B cell (primary cell): ENCODE measurements around the gene PKDREJ.

Experiments used
- EZH2 ChIP-seq: IDR thresholded peaks from 2 replicates; pipeline ENCODE4 v1.6.1; 2012; ENCODE audit warnings: borderline replicate concordance, low read depth, mild to moderate bottlenecking, moderate library complexity, low read length; ENCODE audit not compliant: insufficient read depth, poor library complexity, severe bottlenecking
- TF ChIP-seq, protein P1 (sequence below): fragments of 200-600 bp; IDR thresholded peaks from one replicate; pipeline ENCODE4 v1.8.0; 2022; ENCODE audit warnings: antibody characterized with exemption, mild to moderate bottlenecking

DNA sequence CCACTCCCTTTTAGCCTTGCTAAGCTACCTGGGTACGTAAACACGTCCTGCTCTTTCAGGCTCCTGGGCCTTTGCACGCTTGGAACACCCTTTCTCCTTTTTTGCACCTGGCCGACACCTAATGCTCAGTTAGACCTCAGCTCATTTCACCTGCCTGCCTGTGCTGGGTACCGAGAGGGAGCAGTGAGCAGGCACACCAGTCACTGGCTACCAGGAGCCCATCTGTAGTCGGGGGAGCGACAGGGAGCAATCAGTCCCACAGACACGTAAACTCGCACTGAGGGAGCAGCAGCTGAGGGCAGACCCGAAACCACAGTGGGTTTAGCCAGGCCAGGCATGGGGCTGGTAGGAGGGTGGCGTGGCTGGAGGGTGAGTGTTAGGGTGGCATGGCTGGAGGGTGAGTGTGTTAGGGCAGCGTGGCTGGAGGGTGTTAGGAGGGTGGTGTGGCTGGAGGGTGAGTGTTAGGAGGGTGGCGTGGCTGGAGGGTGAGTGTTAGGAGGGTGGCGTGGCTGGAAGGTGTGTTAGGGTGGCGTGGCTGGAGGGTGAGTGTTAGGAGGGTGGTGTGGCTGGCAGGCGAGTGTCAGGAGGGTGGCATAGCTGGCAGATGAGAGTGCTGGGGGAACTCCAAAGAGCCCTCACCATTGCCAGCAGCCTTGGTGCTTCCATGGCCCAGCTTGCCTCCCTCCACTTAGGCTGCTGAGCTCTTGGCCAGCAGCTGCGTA is 27.1 kb upstream of the PKDREJ start:
- TF ChIP-seq, protein P1, sequence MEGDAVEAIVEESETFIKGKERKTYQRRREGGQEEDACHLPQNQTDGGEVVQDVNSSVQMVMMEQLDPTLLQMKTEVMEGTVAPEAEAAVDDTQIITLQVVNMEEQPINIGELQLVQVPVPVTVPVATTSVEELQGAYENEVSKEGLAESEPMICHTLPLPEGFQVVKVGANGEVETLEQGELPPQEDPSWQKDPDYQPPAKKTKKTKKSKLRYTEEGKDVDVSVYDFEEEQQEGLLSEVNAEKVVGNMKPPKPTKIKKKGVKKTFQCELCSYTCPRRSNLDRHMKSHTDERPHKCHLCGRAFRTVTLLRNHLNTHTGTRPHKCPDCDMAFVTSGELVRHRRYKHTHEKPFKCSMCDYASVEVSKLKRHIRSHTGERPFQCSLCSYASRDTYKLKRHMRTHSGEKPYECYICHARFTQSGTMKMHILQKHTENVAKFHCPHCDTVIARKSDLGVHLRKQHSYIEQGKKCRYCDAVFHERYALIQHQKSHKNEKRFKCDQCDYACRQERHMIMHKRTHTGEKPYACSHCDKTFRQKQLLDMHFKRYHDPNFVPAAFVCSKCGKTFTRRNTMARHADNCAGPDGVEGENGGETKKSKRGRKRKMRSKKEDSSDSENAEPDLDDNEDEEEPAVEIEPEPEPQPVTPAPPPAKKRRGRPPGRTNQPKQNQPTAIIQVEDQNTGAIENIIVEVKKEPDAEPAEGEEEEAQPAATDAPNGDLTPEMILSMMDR: no peak
- no peak for TF ChIP-seq EZH2
